Central memory CD8-positive, alpha-beta T cell (primary cell): ENCODE measurements around the gene CACNA1B.

ENCODE experiments used
- ATAC-seq: fragments of 150-1000 bp; cut with Tn5 transposase; replicated peaks from 2 replicates; pipeline ENCODE4 v1.10.0; 2022; ENCODE audit warnings: mild to moderate bottlenecking, moderate FRiP score, moderate number of reproducible peaks; ENCODE audit not compliant: poor library complexity, severe bottlenecking; ENCODE audit errors: extremely low read depth
- DNase-seq, 2 donors: peaks; one replicate each; pipeline ENCODE4 v3.0.0; 2021; ENCODE audit warnings: low spot score in 2 of 2
- H3K27ac Mint-ChIP-seq: one replicate; pipeline ENCODE4 v1.8.0; 2022; ENCODE audit warnings: low read depth, mild to moderate bottlenecking, moderate library complexity, mixed read lengths
- H3K27me3 Mint-ChIP-seq: one replicate; pipeline ENCODE4 v1.8.0; 2022; ENCODE audit warnings: mixed read lengths
- H3K36me3 Mint-ChIP-seq: one replicate; pipeline ENCODE4 v1.8.0; 2022; ENCODE audit warnings: mild to moderate bottlenecking, moderate library complexity, mixed read lengths; ENCODE audit not compliant: insufficient read depth
- H3K4me1 Mint-ChIP-seq: one replicate; pipeline ENCODE4 v1.8.0; 2022; ENCODE audit warnings: mixed read lengths
- H3K4me3 Mint-ChIP-seq: one replicate; pipeline ENCODE4 v1.8.0; 2022; ENCODE audit warnings: mild to moderate bottlenecking, moderate library complexity, mixed read lengths
- H3K9me3 Mint-ChIP-seq: one replicate; pipeline ENCODE4 v1.8.0; 2022; ENCODE audit warnings: mixed read lengths

Gene CACNA1B

GRCh38 chr9:137837345-137838278 lies 40.0 kb upstream of the CACNA1B start:
- DNase-seq, result no peak

GRCh38 chr9:137838576-137838975 lies 39.0 kb upstream of the CACNA1B start:
- Mint-ChIP-seq H3K9me3 (no peaks in the 10 kb centered on the region), H3K36me3 (peaks cover 22% of the 10 kb centered on the region), H3K27me3 (no peaks in the 10 kb centered on the region), H3K27ac (no peak overlapping the region), H3K4me3 (no peak overlapping the region), H3K4me1 (no peaks in the 10 kb centered on the region)
- DNase-seq (no peak), ATAC-seq (no peak)

More at GRCh38 chr9:137837345-137838278, 40.0 kb upstream of the CACNA1B start:
- no peaks in the 10 kb centered on the region for H3K9me3 Mint-ChIP-seq
- H3K4me3 Mint-ChIP-seq, result no peak overlapping the region
- H3K4me1 Mint-ChIP-seq, result no peaks in the 10 kb centered on the region
- H3K36me3 Mint-ChIP-seq, result peaks cover 22% of the 10 kb centered on the region
- no peak for ATAC-seq
- H3K27ac Mint-ChIP-seq, result no peak overlapping the region
- no peaks in the 10 kb centered on the region for H3K27me3 Mint-ChIP-seq

- H3K36me3 Mint-ChIP-seq, result no peaks in the 10 kb centered on the region
- DNase-seq, result no peak
- H3K4me1 Mint-ChIP-seq, result no peaks in the 10 kb centered on the region
- no peak overlapping the region for H3K4me3 Mint-ChIP-seq
- H3K27me3 Mint-ChIP-seq, result no peaks in the 10 kb centered on the region
- H3K9me3 Mint-ChIP-seq, result no peaks in the 10 kb centered on the region
- H3K27ac Mint-ChIP-seq, result no peak overlapping the region
- ATAC-seq, result no peak
These were observed 34.2 kb upstream of the CACNA1B start for GRCh38 chr9:137843355-137843754.

- Mint-ChIP-seq H3K9me3 (peaks cover 22% of the 10 kb centered on the region), H3K4me3 (no peak overlapping the region), H3K4me1 (no peaks in the 10 kb centered on the region), H3K27ac (no peak overlapping the region), H3K36me3 (peaks cover 2% of the 10 kb centered on the region), H3K27me3 (no peaks in the 10 kb centered on the region)
- ATAC-seq (no peak), DNase-seq (no peak)
These were observed 25.9 kb upstream of the CACNA1B start for GRCh38 chr9:137851516-137852267.

GRCh38 chr9:137853392-137853995 lies 24.1 kb upstream of the CACNA1B start:
- H3K4me1 Mint-ChIP-seq, result no peaks in the 10 kb centered on the region
- peaks cover 22% of the 10 kb centered on the region for H3K9me3 Mint-ChIP-seq
- H3K4me3 Mint-ChIP-seq, result no peak overlapping the region
- no peaks in the 10 kb centered on the region for H3K27me3 Mint-ChIP-seq
- peaks cover 2% of the 10 kb centered on the region for H3K36me3 Mint-ChIP-seq
- DNase-seq (no peak), ATAC-seq (no peak)
- no peak overlapping the region for H3K27ac Mint-ChIP-seq

- Mint-ChIP-seq H3K36me3 (no peaks in the 10 kb centered on the region), H3K9me3 (peaks cover 27% of the 10 kb centered on the region)
These were observed 17.2 kb upstream of the CACNA1B start for GRCh38 chr9:137860361-137860760.

GRCh38 chr9:137865581-137866145 lies 11.9 kb upstream of the CACNA1B start:
- no peaks in the 10 kb centered on the region for H3K36me3 Mint-ChIP-seq
- ATAC-seq (no peak), DNase-seq (no peak)
- no peaks in the 10 kb centered on the region for H3K4me1 Mint-ChIP-seq
- peaks cover 10% of the 10 kb centered on the region for H3K9me3 Mint-ChIP-seq
- H3K4me3 Mint-ChIP-seq, result no peak overlapping the region
- H3K27me3 Mint-ChIP-seq, result peaks cover 67% of the 10 kb centered on the region
- H3K27ac Mint-ChIP-seq, result no peak overlapping the region

More at GRCh38 chr9:137860361-137860760, 17.2 kb upstream of the CACNA1B start:
- Mint-ChIP-seq H3K4me3 (no peak overlapping the region), H3K4me1 (no peaks in the 10 kb centered on the region), H3K27ac (no peak overlapping the region), H3K27me3 (peaks cover 31% of the 10 kb centered on the region)
- no peak for ATAC-seq
- DNase-seq, result no peak

GRCh38 chr9:137866226-137867141 lies 11.1 kb upstream of the CACNA1B start:
- Mint-ChIP-seq H3K36me3 (no peaks in the 10 kb centered on the region), H3K4me1 (no peaks in the 10 kb centered on the region), H3K9me3 (peaks cover 10% of the 10 kb centered on the region), H3K27me3 (peaks cover 67% of the 10 kb centered on the region), H3K4me3 (no peak overlapping the region), H3K27ac (no peak overlapping the region)
- DNase-seq (no peak), ATAC-seq (no peak)

GRCh38 chr9:137870432-137870831 lies 7.2 kb upstream of the CACNA1B start:
- Mint-ChIP-seq H3K4me3 (no peak overlapping the region), H3K36me3 (peaks cover 2% of the 10 kb centered on the region), H3K27me3 (peaks cover 66% of the 10 kb centered on the region), H3K27ac (no peak overlapping the region), H3K4me1 (no peaks in the 10 kb centered on the region), H3K9me3 (no peaks in the 10 kb centered on the region)
- no peak for DNase-seq
- no peak for ATAC-seq

- no peaks in the 10 kb centered on the region for H3K9me3 Mint-ChIP-seq
These were observed 5.3 kb upstream of the CACNA1B start for GRCh38 chr9:137872296-137872695.

GRCh38 chr9:137873408-137873807 lies 4.2 kb upstream of the CACNA1B start:
- Mint-ChIP-seq H3K27ac (no peak overlapping the region), H3K4me1 (no peaks in the 10 kb centered on the region), H3K4me3 (no peak overlapping the region), H3K36me3 (peaks cover 2% of the 10 kb centered on the region), H3K27me3 (peaks cover 50% of the 10 kb centered on the region), H3K9me3 (no peaks in the 10 kb centered on the region)
- ATAC-seq (no peak), DNase-seq (no peak)

More at GRCh38 chr9:137872296-137872695, 5.3 kb upstream of the CACNA1B start:
- H3K36me3 Mint-ChIP-seq, result peaks cover 2% of the 10 kb centered on the region
- no peaks in the 10 kb centered on the region for H3K4me1 Mint-ChIP-seq
- no peak overlapping the region for H3K4me3 Mint-ChIP-seq
- ATAC-seq (no peak), DNase-seq (no peak)
- H3K27me3 Mint-ChIP-seq, result peaks cover 61% of the 10 kb centered on the region
- no peak overlapping the region for H3K27ac Mint-ChIP-seq
